GM12873 (cell line): ENCODE data around the gene PPP4R1.
A peak's percentile ranks its signal among the peaks of the same experiment; 100 is the strongest.

Source experiments
- CTCF ChIP-seq: IDR thresholded peaks from 2 replicates; pipeline ENCODE4 v1.5.1; 2012; ENCODE audit warnings: low read depth, mild to moderate bottlenecking, moderate library complexity, low read length, control low read depth; ENCODE audit not compliant: insufficient read depth; ENCODE audit errors: missing control alignments

PPP4R1 gene

GRCh38 chr18:9520666-9521065, 93.7 kb downstream of the PPP4R1 start:
- no peak for TF ChIP-seq CTCF

GRCh38 chr18:9519399-9519798, 95.0 kb downstream of the PPP4R1 start:
- TF ChIP-seq CTCF: no peak

- no peak for TF ChIP-seq CTCF
Observed at GRCh38 chr18:9517869-9518268, 96.5 kb downstream of the PPP4R1 start.

- peak; percentile 81 for TF ChIP-seq CTCF
Observed at GRCh38 chr18:9516437-9517064, 97.8 kb downstream of the PPP4R1 start.

GRCh38 chr18:9513971-9514512, 100.3 kb downstream of the PPP4R1 start:
- TF ChIP-seq CTCF: no peak

- TF ChIP-seq CTCF: no peak
Observed at GRCh38 chr18:9508446-9509025, 105.8 kb downstream of the PPP4R1 start.

GRCh38 chr18:9507565-9508088, 106.7 kb downstream of the PPP4R1 start:
- TF ChIP-seq CTCF: no peak
